Loucy (cell line): ENCODE measurements around the gene POTEH.
"Not testable (repeated sequence)": the region's sequence is repeated elsewhere in the genome, so short reads cannot be mapped to it uniquely, and the experiment has no call there.

Experiments
- H2AFZ ChIP-seq: fragments of 200-600 bp; sonication (generic); 2 replicates; pipeline ENCODE4 v1.6.0; 2016; ENCODE audit warnings: antibody characterized with exemption, mild to moderate bottlenecking, low read length, moderate library complexity
- H3F3A ChIP-seq: fragments of 200-600 bp; 2 replicates; pipeline ENCODE4 v1.6.0; 2016; ENCODE audit warnings: antibody characterized with exemption, low read depth, mild to moderate bottlenecking
- H3K27me3 ChIP-seq: fragments of 200-600 bp; sonication (generic); 2 replicates; pipeline ENCODE4 v1.6.1; 2014; ENCODE audit warnings: low read length, mild to moderate bottlenecking; ENCODE audit not compliant: insufficient read depth, poor library complexity, severe bottlenecking
- H3K36me3 ChIP-seq: fragments of 200-600 bp; sonication (generic); 2 replicates; pipeline ENCODE4 v1.6.1; 2016; ENCODE audit warnings: low read length; ENCODE audit not compliant: insufficient read depth
- H3K4me1 ChIP-seq: fragments of 200-600 bp; sonication (generic); 2 replicates; pipeline ENCODE4 v1.5.1; 2014; ENCODE audit warnings: low read length, mild to moderate bottlenecking; ENCODE audit not compliant: insufficient read depth, poor library complexity, severe bottlenecking
- H3K4me2 ChIP-seq: fragments of 200-600 bp; sonication (generic); 2 replicates; pipeline ENCODE4 v1.6.0; 2014; ENCODE audit warnings: antibody characterized with exemption, low read length, low read depth, mild to moderate bottlenecking; ENCODE audit not compliant: poor library complexity, severe bottlenecking
- H3K4me3 ChIP-seq: fragments of 200-600 bp; sonication (generic); 2 replicates; pipeline ENCODE4 v1.5.1; 2014; ENCODE audit warnings: low read length, mild to moderate bottlenecking, mixed read lengths; ENCODE audit not compliant: poor library complexity, severe bottlenecking
- H3K79me2 ChIP-seq: fragments of 200-600 bp; sonication (generic); 2 replicates; pipeline ENCODE4 v1.6.1; 2014; ENCODE audit warnings: low read length; ENCODE audit not compliant: insufficient read depth
- H3K9ac ChIP-seq: fragments of 200-600 bp; sonication (generic); 2 replicates; pipeline ENCODE4 v1.6.0; 2014; ENCODE audit warnings: mild to moderate bottlenecking, low read depth, low read length, moderate library complexity; ENCODE audit not compliant: poor library complexity, severe bottlenecking
- H3K9me2 ChIP-seq: fragments of 200-600 bp; sonication (generic); replicated peaks from 2 replicates; pipeline ENCODE4 v1.6.1; 2016; ENCODE audit warnings: low read depth, low read length, mixed read lengths
- H3K9me3 ChIP-seq: fragments of 200-600 bp; sonication (generic); 2 replicates; pipeline ENCODE4 v1.6.1; 2014; ENCODE audit warnings: mild to moderate bottlenecking, antibody characterized with exemption, low read length, low read depth; ENCODE audit not compliant: insufficient read depth
- H4K20me1 ChIP-seq: fragments of 200-600 bp; sonication (generic); 2 replicates; pipeline ENCODE4 v1.6.0; 2014; ENCODE audit warnings: antibody characterized with exemption, low read length, mild to moderate bottlenecking; ENCODE audit not compliant: insufficient read depth, poor library complexity, severe bottlenecking

The POTEH gene

DNA sequence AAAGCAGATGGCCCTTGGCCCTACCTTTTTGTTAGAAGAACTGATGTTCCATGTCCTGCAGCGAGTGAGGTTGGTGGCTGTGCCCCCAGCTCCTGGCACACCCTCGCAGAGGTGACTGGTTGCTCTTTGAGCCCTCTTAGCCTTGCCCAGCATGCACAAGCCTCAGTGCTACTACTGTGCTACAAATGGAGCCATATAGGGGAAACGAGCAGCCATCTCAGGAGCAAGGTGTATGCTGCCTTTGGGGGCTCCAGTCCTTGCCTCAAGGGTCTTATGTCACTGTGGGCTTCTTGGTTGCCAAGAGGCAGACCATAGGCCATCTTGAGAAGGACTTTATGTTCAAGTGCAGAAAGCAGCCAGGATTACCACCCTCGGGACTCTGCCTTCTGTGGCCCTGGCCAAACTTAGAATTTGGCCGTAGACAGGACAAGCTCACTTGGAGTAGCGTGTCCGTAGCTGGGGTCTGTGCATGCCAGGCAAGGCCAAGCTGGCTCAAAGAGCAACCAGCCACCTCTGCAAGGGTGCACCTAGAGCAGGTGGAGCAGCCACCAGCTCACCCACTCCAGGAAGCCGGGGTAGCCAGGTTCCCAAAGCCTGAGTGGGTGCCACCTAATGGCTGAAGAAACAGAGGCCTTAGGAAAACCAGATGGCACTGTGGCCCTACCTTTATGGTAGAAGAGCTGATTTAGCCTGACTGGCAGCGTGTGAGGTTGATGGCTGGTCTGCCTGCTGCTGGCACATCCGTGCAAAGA, 48.5 kb downstream of the POTEH start:
- H2AFZ ChIP-seq, H3K4me3 ChIP-seq, H3K9ac ChIP-seq, H3K4me2 ChIP-seq, H4K20me1 ChIP-seq, H3K9me2 ChIP-seq, H3K36me3 ChIP-seq, H3K4me1 ChIP-seq, H3F3A ChIP-seq, H3K9me3 ChIP-seq, H3K27me3 ChIP-seq, H3K79me2 ChIP-seq: not testable (repeated sequence)

DNA sequence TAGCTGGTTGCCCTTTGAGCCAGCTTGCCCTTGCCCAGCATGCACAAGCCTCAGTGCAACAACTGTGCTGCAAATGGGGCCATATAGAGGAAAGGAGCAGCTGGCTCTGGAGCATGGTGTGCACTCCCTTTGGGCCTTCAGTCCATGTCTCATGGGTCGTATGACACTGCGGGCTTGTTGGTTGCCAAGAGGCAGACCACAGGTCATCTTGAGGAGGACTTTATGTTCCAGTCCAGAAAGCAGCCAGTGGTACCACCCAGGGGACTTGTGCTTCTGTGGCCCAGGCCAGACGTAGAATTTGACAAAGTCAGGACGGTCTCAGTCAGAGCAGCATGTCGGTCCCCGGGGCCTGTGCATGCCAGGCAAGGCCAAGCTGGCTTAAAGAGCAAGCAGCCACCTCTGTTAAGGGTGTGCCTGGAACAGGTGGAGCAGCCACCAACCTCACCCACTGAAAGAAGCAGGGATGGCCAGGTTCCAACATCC, 49.1 kb downstream of the POTEH start:
- H3K9ac ChIP-seq, H2AFZ ChIP-seq, H3K27me3 ChIP-seq, H3F3A ChIP-seq, H3K4me1 ChIP-seq, H3K4me3 ChIP-seq, H3K9me2 ChIP-seq, H3K9me3 ChIP-seq, H3K36me3 ChIP-seq, H4K20me1 ChIP-seq, H3K4me2 ChIP-seq, H3K79me2 ChIP-seq: not testable (repeated sequence)

GRCh38 chr22:15747636-15748323, 58.0 kb downstream of the POTEH start:
- not testable (repeated sequence) for H3K4me1 ChIP-seq, H3K4me2 ChIP-seq, H4K20me1 ChIP-seq, H3K27me3 ChIP-seq, H3K9me2 ChIP-seq, H3K79me2 ChIP-seq, H3F3A ChIP-seq, H3K4me3 ChIP-seq, H3K9ac ChIP-seq, H3K36me3 ChIP-seq, H2AFZ ChIP-seq, H3K9me3 ChIP-seq

DNA sequence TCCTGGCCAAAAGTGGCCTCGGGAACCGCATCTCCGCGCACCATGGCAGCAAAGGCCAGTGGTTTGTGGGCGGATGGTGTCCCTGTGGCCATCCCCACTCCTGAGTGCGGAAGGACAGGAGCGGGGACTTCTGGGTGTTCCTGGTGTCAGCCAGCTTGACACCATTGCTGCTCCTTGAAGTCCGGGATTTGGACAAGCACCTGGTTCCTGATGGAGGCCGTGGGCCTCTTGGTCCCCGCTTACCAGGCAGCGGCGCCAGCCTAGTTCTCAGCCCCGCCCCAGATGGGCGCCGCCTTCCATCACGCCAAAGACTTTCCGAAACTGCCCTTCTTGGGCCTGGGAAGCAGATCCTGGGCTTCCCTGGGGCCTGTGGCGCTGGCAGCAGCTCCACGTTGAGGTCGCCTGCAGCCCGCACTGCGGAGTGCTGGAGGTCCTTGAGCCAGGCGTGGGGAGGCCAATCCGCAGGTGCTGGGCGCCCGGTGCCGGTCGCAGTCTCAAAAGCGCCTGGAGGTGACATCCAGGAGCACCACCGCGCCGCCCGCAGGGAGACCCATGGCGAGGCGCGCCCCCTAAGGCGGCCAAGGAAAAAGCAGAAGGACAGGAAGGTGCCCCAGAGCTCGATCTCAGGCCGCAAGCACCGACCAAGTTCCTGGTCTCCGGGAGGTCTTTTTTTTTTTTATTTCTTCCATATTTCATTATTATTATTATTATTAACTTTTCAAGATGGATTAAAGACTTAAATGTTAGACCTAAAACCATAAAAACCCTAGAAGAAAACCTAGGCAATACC, 59.5 kb downstream of the POTEH start:
- H3K36me3 ChIP-seq, H3K9me3 ChIP-seq, H4K20me1 ChIP-seq, H3K9ac ChIP-seq, H3K4me3 ChIP-seq, H2AFZ ChIP-seq, H3K4me1 ChIP-seq, H3K9me2 ChIP-seq, H3F3A ChIP-seq, H3K4me2 ChIP-seq, H3K79me2 ChIP-seq, H3K27me3 ChIP-seq: not testable (repeated sequence)

- not testable (repeated sequence) for H3K4me2 ChIP-seq, H4K20me1 ChIP-seq, H3K9me2 ChIP-seq, H3K9ac ChIP-seq, H3K36me3 ChIP-seq, H2AFZ ChIP-seq, H3F3A ChIP-seq, H3K27me3 ChIP-seq, H3K4me1 ChIP-seq, H3K9me3 ChIP-seq, H3K79me2 ChIP-seq, H3K4me3 ChIP-seq
These were observed 69.7 kb downstream of the POTEH start for GRCh38 chr22:15759443-15760097.

DNA sequence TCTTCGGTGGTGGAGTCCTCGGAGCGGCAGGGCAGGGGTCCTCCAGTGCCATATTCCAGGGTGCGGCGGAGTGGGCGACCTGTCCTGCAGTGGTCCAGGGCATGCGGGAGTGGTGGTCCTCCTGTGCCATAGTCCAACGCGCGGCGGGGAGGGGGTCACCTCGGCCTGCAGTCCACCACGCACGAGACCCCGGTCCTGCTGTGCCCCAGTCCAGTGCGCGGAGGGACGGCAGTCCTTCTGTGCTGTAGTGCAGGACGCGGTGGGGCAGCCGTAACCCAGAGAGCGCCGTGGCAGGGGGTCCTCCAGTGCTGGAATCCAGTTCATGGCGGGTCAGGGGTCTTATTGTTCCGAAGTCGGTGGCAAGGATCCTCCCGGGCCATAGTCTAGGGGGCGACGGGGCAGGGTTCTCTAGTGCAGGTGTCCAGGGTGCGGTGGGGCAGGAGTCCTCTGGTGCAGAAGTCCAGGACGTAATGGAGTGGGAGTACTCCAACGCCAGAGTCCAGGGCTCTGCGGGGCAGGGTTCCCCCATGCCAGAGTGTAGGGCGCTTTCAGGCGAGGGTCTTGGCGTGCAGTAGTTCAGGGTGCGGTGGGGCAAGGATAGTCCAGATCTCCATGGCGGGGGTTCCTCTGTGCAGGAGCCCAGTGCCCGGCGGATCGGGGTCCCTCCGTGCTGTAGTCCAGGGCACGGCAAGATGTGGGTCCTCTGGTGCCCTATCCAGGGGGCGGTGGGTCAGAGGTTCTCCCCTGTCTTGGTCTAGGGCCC, 70.7 kb downstream of the POTEH start:
- H3K9me2 ChIP-seq, H4K20me1 ChIP-seq: not testable (repeated sequence)

More for the DNA sequence above, 70.7 kb downstream of the POTEH start:
- not testable (repeated sequence) for H3K9me3 ChIP-seq, H3K4me3 ChIP-seq, H2AFZ ChIP-seq, H3K4me2 ChIP-seq, H3K4me1 ChIP-seq, H3F3A ChIP-seq, H3K79me2 ChIP-seq, H3K27me3 ChIP-seq, H3K36me3 ChIP-seq, H3K9ac ChIP-seq
